HFF-Myc (cell line): ENCODE results near the gene PRM2.

Experiments
- DNase-seq: peaks from one replicate; pipeline ENCODE4 v3.0.0-alpha.2; 2011; ENCODE audit warnings: low read depth; ENCODE audit errors: extremely low read depth
- H3K4me3 ChIP-seq: replicated peaks from 2 replicates; pipeline ENCODE4 v1.5.1; 2011; ENCODE audit warnings: low read depth, mild to moderate bottlenecking, control low read depth, low read length
- TF ChIP-seq, protein P1 (sequence below): IDR thresholded peaks from 2 replicates; pipeline ENCODE4 v1.5.1; 2012; ENCODE audit warnings: mild to moderate bottlenecking, low read depth, low read length, control low read depth; ENCODE audit errors: missing control alignments

Gene PRM2

GRCh38 chr16:11250091-11250785, 26.0 kb downstream of the PRM2 start:
- TF ChIP-seq, protein P1, sequence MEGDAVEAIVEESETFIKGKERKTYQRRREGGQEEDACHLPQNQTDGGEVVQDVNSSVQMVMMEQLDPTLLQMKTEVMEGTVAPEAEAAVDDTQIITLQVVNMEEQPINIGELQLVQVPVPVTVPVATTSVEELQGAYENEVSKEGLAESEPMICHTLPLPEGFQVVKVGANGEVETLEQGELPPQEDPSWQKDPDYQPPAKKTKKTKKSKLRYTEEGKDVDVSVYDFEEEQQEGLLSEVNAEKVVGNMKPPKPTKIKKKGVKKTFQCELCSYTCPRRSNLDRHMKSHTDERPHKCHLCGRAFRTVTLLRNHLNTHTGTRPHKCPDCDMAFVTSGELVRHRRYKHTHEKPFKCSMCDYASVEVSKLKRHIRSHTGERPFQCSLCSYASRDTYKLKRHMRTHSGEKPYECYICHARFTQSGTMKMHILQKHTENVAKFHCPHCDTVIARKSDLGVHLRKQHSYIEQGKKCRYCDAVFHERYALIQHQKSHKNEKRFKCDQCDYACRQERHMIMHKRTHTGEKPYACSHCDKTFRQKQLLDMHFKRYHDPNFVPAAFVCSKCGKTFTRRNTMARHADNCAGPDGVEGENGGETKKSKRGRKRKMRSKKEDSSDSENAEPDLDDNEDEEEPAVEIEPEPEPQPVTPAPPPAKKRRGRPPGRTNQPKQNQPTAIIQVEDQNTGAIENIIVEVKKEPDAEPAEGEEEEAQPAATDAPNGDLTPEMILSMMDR = no peak
- no peak overlapping the region for H3K4me3 ChIP-seq
- DNase-seq = no peak

GRCh38 chr16:11249233-11250061, 26.8 kb downstream of the PRM2 start:
- no peak overlapping the region for H3K4me3 ChIP-seq
- TF ChIP-seq, protein P1 = no peak
- DNase-seq = no peak

DNA sequence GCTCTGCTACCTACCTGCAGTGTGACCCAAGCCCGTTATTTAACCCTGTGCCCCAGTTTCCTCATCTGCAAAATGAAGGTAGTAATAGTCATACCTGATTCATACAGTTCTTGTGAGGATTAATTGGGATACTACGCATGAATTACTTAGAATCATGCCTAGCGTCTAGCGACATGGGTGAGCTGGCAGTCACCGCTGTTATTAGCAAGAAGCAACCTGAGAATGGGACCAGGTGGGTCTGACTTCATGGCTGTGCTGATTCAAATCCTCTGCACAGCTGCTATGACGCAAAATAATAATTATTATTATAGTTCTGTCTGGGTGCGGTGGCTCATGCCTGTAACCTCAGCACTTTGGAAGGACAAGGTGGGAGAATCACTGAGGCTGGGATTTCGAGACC, 28.1 kb downstream of the PRM2 start:
- no peak overlapping the region for H3K4me3 ChIP-seq
- TF ChIP-seq, protein P1 = no peak
- DNase-seq = no peak

- TF ChIP-seq, protein P1 = no peak
- DNase-seq = no peak
- no peak overlapping the region for H3K4me3 ChIP-seq
Observed at GRCh38 chr16:11245988-11246387, 30.3 kb downstream of the PRM2 start.

DNA sequence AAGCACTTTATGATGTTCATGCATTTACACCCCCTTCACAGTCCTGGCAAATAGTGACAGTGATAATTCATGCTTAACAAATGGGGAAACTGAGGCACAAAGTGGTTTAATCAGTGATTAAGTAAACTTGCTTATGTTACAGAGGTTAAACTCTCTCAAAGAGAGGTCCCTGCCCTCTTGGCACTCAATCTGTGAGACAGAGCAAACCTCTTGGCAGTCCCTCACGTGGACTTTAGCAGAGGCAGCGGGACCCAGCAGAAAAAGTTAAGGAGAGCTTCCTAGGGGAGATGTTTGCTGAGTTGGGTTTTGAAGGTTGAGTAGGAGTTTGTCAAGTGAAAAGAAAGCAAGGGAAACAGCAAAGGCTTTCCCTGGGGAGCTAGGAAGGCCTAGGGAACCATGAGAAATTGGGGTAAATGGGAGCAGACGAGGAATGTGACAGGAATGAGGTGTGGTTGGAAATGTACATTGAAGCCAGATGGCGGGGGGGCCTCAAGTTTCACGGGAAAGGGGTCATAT, 31.0 kb downstream of the PRM2 start:
- TF ChIP-seq, protein P1 = no peak
- no peak for DNase-seq
- H3K4me3 ChIP-seq = no peak overlapping the region

DNA sequence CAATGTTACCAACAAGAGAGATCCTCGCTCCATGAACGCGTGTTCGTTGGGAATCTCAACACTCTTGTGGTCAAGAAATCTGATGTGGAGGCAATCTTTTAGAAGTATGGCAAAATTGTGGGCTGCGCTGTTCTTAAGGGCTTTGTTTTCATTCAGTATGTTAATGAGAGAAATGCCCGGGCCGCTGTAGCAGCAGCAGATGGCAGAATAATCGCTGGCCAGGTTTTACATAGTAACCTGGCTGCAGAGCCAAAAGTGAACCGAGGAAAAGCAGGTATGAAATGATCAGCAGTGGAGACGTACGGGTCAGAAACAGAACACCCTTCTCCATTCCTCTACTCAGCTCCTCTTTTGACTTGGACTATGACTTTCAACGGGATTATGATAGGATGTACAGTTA, 33.6 kb downstream of the PRM2 start:
- no peak for DNase-seq
- TF ChIP-seq, protein P1 = no peak
- H3K4me3 ChIP-seq = no peak overlapping the region
